Upper lobe of left lung (tissue), 6 donors: ENCODE data around the gene ASTN2. TPM values are rescaled to one million over a fixed set of nuclear protein-coding genes. Genes with fewer than 3 reads are reported as not detected.

Experiments used
- ATAC-seq, 2 donors: fragments of 200-7000 bp; cut with Tn5 transposase; one replicate each; pipeline ENCODE4 v1.9.1; 2022; ENCODE audit warnings: mild to moderate bottlenecking in 2 of 2, moderate library complexity in 2 of 2; ENCODE audit not compliant: low FRiP score in 2 of 2
- DNase-seq, 2 donors: peaks; one replicate each; pipeline ENCODE4 v3.0.0-alpha.2; 2019 to 2020
- H3K27ac ChIP-seq, 4 donors: fragments of 200-600 bp; sonication (generic); one replicate each; pipeline ENCODE4 v1.5.1; 2016 to 2019
- H3K27me3 ChIP-seq, 4 donors: fragments of 200-600 bp; sonication (generic); one replicate each; pipeline ENCODE4 v1.5.1; 2017 to 2019
- H3K36me3 ChIP-seq, 4 donors: fragments of 200-600 bp; sonication (generic); one replicate each; pipeline ENCODE4 v1.5.1; 2016 to 2019
- H3K4me1 ChIP-seq, 4 donors: fragments of 200-600 bp; sonication (generic); one replicate each; pipeline ENCODE4 v1.5.1; 2018 to 2019
- H3K4me3 ChIP-seq, 4 donors: fragments of 200-600 bp; sonication (generic); one replicate each; pipeline ENCODE4 v1.5.1; 2017 to 2019; ENCODE audit warnings: mild to moderate bottlenecking in 2 of 4, moderate library complexity in 1 of 4
- H3K9me3 ChIP-seq, 4 donors: fragments of 200-600 bp; sonication (generic); one replicate each; pipeline ENCODE4 v1.5.1; 2018 to 2019
- EP300 ChIP-seq, 4 donors: sonication (generic); formaldehyde crosslinking; IDR thresholded peaks; one replicate each; pipeline ENCODE4 v1.5.1; 2017; ENCODE audit warnings: antibody characterized with exemption in 4 of 4, control low read depth in 2 of 4
- POLR2A ChIP-seq, 4 donors: fragments of 450-650 bp; IDR thresholded peaks; one replicate each; pipeline ENCODE4 v1.5.1; 2016 to 2017; ENCODE audit warnings: antibody characterized with exemption in 4 of 4, mild to moderate bottlenecking in 2 of 4
- POLR2AphosphoS5 ChIP-seq, 2 donors: sonication (generic); formaldehyde crosslinking; IDR thresholded peaks; one replicate each; pipeline ENCODE4 v1.5.1; 2017; ENCODE audit warnings: antibody characterized with exemption in 2 of 2
- WGBS, 2 donors: methylation state at CpG; one replicate each; pipeline ENCODE4 v1.1.5; 2017 to 2018; 5-methylcytosine and 5-hydroxymethylcytosine counted together
- total RNA-seq, 6 donors: library from RNA; depleted of rRNA in 4 of 6; stranded (reverse); fragments of >200 nt in 4 of 6; gene quantifications; one replicate each; pipeline versions ENCODE4 v1.1.0 to v1.2.1, GENCODE V29; 2016 to 2021
- TF ChIP-seq, protein P1 (sequence below), 6 experiments: fragments of 450-650 bp in 4 of 6; fragments of 200-600 bp in 2 of 6; sonication (generic) in 2 of 6; IDR thresholded peaks; one replicate each; pipeline ENCODE4 v1.5.1; 2016 to 2019; ENCODE audit warnings: antibody characterized with exemption in 6 of 6
- donor health status: DM: no; HTN: no; CAD: no; lungs with moderate emphysema.
- donor health status: DM: no; HTN: yes; CAD: no; lungs with severe emphysema.

ASTN2 gene
- total RNA-seq, 6 donors from 2014 or later = 2.0 to 7.5 (median 3.4) TPM

GRCh38 chr9:116662646-116663310 lies 752.1 kb downstream of the ASTN2 start:
- Histone ChIP-seq H3K4me3 (no peak overlapping the region), H3K27ac (peak overlapping the region in 2 of 4 donors; percentile 37 to 50), H3K27me3 (no peaks in the 10 kb centered on the region), H3K9me3 (no peaks in the 10 kb centered on the region), H3K36me3 (no peaks in the 10 kb centered on the region), H3K4me1 (no peaks in the 10 kb centered on the region)
- WGBS, 2 donors = 71 to 73% methylated on average over 6 of the region's 6 CpGs
- TF ChIP-seq, protein P1, sequence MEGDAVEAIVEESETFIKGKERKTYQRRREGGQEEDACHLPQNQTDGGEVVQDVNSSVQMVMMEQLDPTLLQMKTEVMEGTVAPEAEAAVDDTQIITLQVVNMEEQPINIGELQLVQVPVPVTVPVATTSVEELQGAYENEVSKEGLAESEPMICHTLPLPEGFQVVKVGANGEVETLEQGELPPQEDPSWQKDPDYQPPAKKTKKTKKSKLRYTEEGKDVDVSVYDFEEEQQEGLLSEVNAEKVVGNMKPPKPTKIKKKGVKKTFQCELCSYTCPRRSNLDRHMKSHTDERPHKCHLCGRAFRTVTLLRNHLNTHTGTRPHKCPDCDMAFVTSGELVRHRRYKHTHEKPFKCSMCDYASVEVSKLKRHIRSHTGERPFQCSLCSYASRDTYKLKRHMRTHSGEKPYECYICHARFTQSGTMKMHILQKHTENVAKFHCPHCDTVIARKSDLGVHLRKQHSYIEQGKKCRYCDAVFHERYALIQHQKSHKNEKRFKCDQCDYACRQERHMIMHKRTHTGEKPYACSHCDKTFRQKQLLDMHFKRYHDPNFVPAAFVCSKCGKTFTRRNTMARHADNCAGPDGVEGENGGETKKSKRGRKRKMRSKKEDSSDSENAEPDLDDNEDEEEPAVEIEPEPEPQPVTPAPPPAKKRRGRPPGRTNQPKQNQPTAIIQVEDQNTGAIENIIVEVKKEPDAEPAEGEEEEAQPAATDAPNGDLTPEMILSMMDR (IDR thresholded peaks at IDR 0.05) = no peak
- TF ChIP-seq POLR2AphosphoS5 (IDR thresholded peaks at IDR 0.05) (no peak), EP300 (IDR thresholded peaks at IDR 0.05) (no peak), POLR2A (IDR thresholded peaks at IDR 0.05) (no peak)
- ATAC-seq (peak in 1 of 2 donors; percentile 54), DNase-seq (no peak)

GRCh38 chr9:116661037-116661954 lies 753.6 kb downstream of the ASTN2 start:
- no peaks in the 10 kb centered on the region for H3K9me3 ChIP-seq
- 50 to 64% methylated on average over 7 of the region's 7 CpGs for WGBS, 2 donors
- H3K27ac ChIP-seq = no peak overlapping the region
- H3K27me3 ChIP-seq = no peaks in the 10 kb centered on the region
- no peaks in the 10 kb centered on the region for H3K36me3 ChIP-seq
- TF ChIP-seq, protein P1 (IDR thresholded peaks at IDR 0.05) = peak; percentile 10 to 75 (median 56)
- no peak for TF ChIP-seq POLR2A (IDR thresholded peaks at IDR 0.05)
- DNase-seq = no peak
- H3K4me3 ChIP-seq = no peak overlapping the region
- peaks cover 0 to 3% (median 0%) of the 10 kb centered on the region in 4 donors for H3K4me1 ChIP-seq
- ATAC-seq = peak; percentile 74 to 84

DNA sequence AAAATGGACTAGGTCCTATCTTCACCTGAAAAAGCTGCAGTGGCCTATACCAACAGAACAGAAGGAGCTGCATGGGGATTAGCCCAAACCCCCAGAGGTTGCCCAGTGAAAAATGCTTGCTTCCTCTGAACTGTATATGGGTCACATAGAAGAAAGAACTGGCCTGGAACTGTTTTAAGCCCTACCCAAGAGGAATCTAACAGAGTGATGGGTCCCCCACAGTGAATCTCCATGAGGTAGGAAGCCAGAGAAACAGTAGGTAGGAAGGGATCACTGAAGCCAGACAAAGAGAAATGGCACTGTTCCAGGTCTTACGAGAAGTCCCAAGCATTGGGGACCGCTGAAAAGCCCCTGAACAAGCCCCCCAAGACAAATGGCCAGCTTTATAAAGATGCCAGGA lies 756.6 kb downstream of the ASTN2 start:
- TF ChIP-seq, protein P1 (IDR thresholded peaks at IDR 0.05) = no peak
- TF ChIP-seq POLR2AphosphoS5 (IDR thresholded peaks at IDR 0.05) (no peak), EP300 (IDR thresholded peaks at IDR 0.05) (no peak), POLR2A (IDR thresholded peaks at IDR 0.05) (no peak)
- no peak for ATAC-seq
- Histone ChIP-seq H3K27me3 (no peaks in the 10 kb centered on the region), H3K36me3 (no peaks in the 10 kb centered on the region), H3K27ac (no peak overlapping the region), H3K4me3 (no peak overlapping the region), H3K4me1 (peaks cover 0 to 3% (median 0%) of the 10 kb centered on the region in 4 donors), H3K9me3 (no peaks in the 10 kb centered on the region)
- 87 to 88% methylated on average over 2 of the region's 2 CpGs for WGBS, 2 donors
- DNase-seq = no peak

- peak in 1 of 2 donors; percentile 50 for ATAC-seq
- DNase-seq = no peak
- Histone ChIP-seq H3K27me3 (no peaks in the 10 kb centered on the region), H3K27ac (peak overlapping the region in 1 of 4 donors; percentile 16), H3K4me1 (peaks cover 0 to 3% (median 0%) of the 10 kb centered on the region in 4 donors), H3K9me3 (no peaks in the 10 kb centered on the region), H3K36me3 (no peaks in the 10 kb centered on the region), H3K4me3 (no peak overlapping the region)
- 71 to 78% methylated on average over 2 of the region's 2 CpGs for WGBS, 2 donors
- no peak for TF ChIP-seq POLR2A (IDR thresholded peaks at IDR 0.05)
- TF ChIP-seq POLR2AphosphoS5 (IDR thresholded peaks at IDR 0.05) = no peak
- no peak for TF ChIP-seq EP300 (IDR thresholded peaks at IDR 0.05)
- TF ChIP-seq, protein P1 (IDR thresholded peaks at IDR 0.05) = no peak
These were observed 757.9 kb downstream of the ASTN2 start for GRCh38 chr9:116656977-116657376.
